Upper lobe of right lung (tissue), 1 donor: ENCODE results near the gene SHB. TPM values are rescaled to one million over a fixed set of nuclear protein-coding genes. Genes with fewer than 3 reads are reported as not detected.
A peak's percentile ranks its signal among the peaks of the same experiment; 100 is the strongest.

Source experiments
- ATAC-seq: fragments of 200-7000 bp; cut with Tn5 transposase; one replicate; pipeline ENCODE4 v1.9.1; 2020; ENCODE audit warnings: mild to moderate bottlenecking, moderate library complexity
- DNase-seq: peaks from one replicate; pipeline ENCODE4 v3.0.0-alpha.2; 2020
- H3K27ac ChIP-seq: fragments of 200-600 bp; one replicate; pipeline ENCODE4 v1.8.0; 2022
- H3K27me3 ChIP-seq: fragments of 200-600 bp; one replicate; pipeline ENCODE4 v1.8.0; 2022; ENCODE audit warnings: mild to moderate bottlenecking
- H3K36me3 ChIP-seq: fragments of 200-600 bp; one replicate; pipeline ENCODE4 v1.8.0; 2022
- H3K4me1 ChIP-seq: fragments of 200-600 bp; one replicate; pipeline ENCODE4 v1.8.0; 2022
- H3K4me3 ChIP-seq: fragments of 200-600 bp; one replicate; pipeline ENCODE4 v1.8.0; 2022; ENCODE audit warnings: mild to moderate bottlenecking
- H3K9me3 ChIP-seq: fragments of 200-600 bp; one replicate; pipeline ENCODE4 v1.8.0; 2022
- intact Hi-C: fragments of 100-400 bp; cut with DNase I; formaldehyde crosslinking; loops from one replicate; pipeline ENCODE4 v1.11.0; 2022
- total RNA-seq: library from RNA; stranded (reverse); fragmentation: NEBNext Ultra II Directional; extraction: Animal tissue kit (Norgen Biotek cat#: 25700); gene quantifications from one replicate; pipeline ENCODE4 v1.2.1, GENCODE V29; 2021
- TF ChIP-seq, protein P1 (sequence below): fragments of 200-600 bp; IDR thresholded peaks from one replicate; pipeline ENCODE4 v1.8.0; 2022; ENCODE audit warnings: antibody characterized with exemption
- donor health status: DM: no; HTN: yes; CAD: no; lungs with severe emphysema.

The SHB gene
- total RNA-seq, 1 donor from 2014 or later = 33.4 TPM

DNA sequence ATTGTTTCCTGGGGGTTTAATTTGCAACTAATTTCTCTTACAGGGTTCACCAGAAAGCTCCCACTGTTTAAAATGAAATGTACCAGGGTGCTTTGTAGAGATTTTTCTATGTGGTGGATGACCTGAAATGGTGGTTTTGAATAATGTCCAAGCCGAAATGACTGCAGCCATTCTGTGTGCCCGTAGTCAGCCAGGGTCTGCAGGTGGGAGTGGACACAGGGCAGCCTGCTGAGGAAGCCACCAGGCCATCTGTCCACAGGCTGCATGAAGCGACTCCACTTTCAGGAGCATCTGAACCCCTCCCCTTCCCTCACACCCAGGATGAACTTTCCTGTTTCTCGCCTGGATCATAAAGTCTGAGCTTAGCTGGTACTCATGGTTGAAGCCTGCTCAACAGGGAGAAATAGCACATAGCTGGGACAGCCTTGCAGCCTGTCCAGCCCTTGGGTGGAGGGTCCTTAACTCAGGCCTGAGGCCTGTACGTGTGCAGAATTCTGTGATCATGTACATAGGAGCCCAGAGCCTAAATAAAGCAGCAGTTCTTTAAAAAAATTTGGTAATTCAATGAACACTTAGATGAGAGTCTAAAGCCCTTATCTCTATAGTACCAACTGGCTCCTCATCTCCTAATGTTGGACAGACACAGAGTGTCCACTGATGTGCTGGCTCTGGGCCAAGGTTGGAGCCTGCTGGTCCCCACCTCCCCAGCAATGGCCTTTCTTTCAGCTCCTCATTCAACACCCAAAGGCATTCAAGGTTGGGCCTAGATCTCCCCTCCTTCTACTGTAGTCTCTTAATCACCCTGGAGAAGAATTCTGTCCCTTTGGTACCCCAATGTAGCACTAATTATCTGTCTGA lies 72.8 kb downstream of the SHB start:
- Histone ChIP-seq H3K4me1 (peaks cover 64% of the 10 kb centered on the region), H3K9me3 (no peaks in the 10 kb centered on the region), H3K27ac (no peak overlapping the region), H3K27me3 (no peaks in the 10 kb centered on the region), H3K4me3 (no peak overlapping the region), H3K36me3 (no peaks in the 10 kb centered on the region)
- intact Hi-C loops = no loop called here
- TF ChIP-seq, protein P1, sequence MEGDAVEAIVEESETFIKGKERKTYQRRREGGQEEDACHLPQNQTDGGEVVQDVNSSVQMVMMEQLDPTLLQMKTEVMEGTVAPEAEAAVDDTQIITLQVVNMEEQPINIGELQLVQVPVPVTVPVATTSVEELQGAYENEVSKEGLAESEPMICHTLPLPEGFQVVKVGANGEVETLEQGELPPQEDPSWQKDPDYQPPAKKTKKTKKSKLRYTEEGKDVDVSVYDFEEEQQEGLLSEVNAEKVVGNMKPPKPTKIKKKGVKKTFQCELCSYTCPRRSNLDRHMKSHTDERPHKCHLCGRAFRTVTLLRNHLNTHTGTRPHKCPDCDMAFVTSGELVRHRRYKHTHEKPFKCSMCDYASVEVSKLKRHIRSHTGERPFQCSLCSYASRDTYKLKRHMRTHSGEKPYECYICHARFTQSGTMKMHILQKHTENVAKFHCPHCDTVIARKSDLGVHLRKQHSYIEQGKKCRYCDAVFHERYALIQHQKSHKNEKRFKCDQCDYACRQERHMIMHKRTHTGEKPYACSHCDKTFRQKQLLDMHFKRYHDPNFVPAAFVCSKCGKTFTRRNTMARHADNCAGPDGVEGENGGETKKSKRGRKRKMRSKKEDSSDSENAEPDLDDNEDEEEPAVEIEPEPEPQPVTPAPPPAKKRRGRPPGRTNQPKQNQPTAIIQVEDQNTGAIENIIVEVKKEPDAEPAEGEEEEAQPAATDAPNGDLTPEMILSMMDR = no peak
- DNase-seq = peak; percentile 27
- ATAC-seq = no peak

DNA sequence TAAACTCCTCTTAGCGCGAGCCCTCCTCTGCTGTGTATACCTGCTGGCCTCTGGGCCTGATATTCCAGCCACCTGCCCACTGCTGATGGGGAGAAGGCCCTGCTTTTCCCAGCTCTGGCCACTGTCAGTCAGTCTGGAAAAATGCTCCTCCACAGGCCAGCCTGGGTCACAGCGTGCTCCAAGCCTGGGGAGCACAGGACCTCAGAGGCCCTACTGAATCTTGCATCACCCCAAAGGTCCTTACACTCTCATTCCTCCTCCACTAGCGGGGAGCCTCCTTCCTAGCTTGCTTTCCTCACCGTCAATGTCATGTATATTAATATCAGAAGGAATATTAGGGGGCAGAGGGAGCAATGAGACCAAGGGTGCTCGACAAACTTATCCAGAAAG lies 73.7 kb downstream of the SHB start:
- intact Hi-C loops = no loop called here
- TF ChIP-seq, protein P1 = no peak
- no peak for DNase-seq
- H3K36me3 ChIP-seq = no peaks in the 10 kb centered on the region
- H3K27me3 ChIP-seq = no peaks in the 10 kb centered on the region
- peak; percentile 14 for ATAC-seq
- H3K4me1 ChIP-seq = peaks cover 68% of the 10 kb centered on the region
- no peaks in the 10 kb centered on the region for H3K9me3 ChIP-seq
- no peak overlapping the region for H3K4me3 ChIP-seq
- H3K27ac ChIP-seq = peak overlapping the region; percentile 63

DNA sequence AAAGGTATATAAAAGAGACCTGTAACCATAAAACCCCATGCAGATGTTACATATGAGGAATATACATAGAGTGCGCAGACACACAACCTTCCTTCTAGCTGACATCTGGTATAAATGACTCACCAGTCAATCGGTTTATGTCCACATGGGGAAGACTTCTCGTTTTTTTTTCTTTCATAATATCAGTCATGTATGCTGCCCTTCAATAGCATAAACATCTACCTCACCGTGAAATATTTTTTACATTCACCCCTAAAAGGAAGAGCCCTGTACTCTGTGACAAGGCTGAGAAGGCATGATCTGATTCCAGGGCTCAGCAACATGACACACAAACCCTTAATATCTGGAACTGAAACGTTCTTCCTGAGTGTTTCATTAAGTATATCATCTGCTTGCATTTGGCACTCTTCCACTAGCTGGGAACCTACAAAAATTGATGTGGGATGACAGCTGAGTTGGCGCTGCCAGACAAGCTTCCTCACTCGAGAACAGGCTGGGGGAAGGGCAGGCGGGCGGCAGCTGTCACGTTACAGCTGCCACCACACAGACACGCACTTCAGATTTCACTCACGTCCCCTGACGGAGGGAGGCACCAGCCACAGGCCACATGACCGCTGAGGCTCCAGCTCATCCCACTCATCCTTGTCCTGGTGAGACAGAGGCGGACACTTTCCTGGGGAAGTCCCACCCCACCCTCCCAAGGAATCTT lies 74.2 kb downstream of the SHB start:
- Histone ChIP-seq H3K9me3 (no peaks in the 10 kb centered on the region), H3K4me1 (peaks cover 72% of the 10 kb centered on the region), H3K36me3 (no peaks in the 10 kb centered on the region), H3K27me3 (no peaks in the 10 kb centered on the region), H3K4me3 (no peak overlapping the region), H3K27ac (peak overlapping the region; percentile 63)
- peak; percentile 91 for DNase-seq
- intact Hi-C loops = no loop called here
- TF ChIP-seq, protein P1 = no peak
- peak; percentile 90 for ATAC-seq

DNA sequence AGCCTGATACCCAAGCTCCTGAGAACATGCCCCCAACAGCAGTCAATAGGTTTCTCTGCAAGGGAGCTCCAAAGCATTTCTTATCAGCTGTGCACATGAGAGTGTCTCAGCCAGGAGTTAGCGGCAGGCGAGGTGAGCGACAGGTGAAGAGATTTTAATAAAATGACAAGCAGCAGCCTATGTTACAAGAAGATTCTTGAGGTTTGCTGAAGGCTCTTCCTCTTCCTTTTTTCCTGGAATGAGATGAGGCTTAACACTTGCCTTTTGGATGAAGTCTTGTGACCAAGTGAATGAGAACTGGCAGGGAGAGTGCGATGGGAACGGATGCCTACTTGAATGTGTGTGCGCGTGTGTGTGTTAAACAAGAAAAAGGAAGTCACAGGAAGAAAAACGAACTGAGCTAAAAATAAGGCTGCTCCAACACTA lies 76.1 kb downstream of the SHB start:
- TF ChIP-seq, protein P1 = no peak
- Histone ChIP-seq H3K36me3 (no peaks in the 10 kb centered on the region), H3K4me1 (peaks cover 63% of the 10 kb centered on the region), H3K9me3 (no peaks in the 10 kb centered on the region), H3K27me3 (no peaks in the 10 kb centered on the region), H3K4me3 (no peak overlapping the region), H3K27ac (no peak overlapping the region)
- intact Hi-C loops = no loop called here
- ATAC-seq (peak; percentile 50), DNase-seq (no peak)

DNA sequence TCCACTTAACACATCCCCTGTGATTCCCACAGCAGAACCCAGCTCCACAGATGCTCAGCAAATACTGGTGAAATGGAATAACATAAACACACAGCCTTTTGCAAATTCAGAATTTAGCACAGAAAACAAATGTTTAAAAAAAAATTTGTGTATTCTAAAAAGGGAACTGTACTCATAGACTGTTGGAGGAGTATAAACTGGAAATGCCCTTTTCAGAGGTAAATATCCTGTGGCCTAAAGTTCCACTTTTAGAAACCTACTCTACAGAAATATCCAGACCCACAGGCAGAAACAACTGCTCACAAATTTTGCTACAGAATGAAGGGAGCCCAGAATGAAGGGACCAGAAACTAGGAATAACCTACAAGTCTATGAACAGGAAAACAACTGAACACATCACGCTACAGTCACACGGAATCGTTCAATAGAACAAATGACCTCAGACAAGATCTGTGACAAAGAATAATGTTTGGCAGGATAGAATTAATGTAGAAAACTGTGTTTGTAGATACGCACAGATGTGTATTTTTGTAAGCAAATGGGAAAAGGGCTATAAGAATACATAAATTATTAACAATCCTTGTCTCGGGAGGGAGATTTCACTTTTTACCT lies 78.5 kb downstream of the SHB start:
- Histone ChIP-seq H3K36me3 (no peaks in the 10 kb centered on the region), H3K27ac (peak overlapping the region; percentile 24), H3K4me1 (peaks cover 43% of the 10 kb centered on the region), H3K4me3 (no peak overlapping the region), H3K27me3 (no peaks in the 10 kb centered on the region), H3K9me3 (no peaks in the 10 kb centered on the region)
- intact Hi-C loops = no loop called here
- TF ChIP-seq, protein P1 = no peak
- ATAC-seq (no peak), DNase-seq (no peak)
